Stimulated activated CD8-positive, alpha-beta memory T cell treated with anti-CD3 and anti-CD28 coated beads, Interleukin-12 subunit alpha, Interleukin-12 subunit beta, amount 100 ng/mL, for 1 hour (primary cell): ENCODE measurements around the gene PLEK.
"Not testable (repeated sequence)": the region's sequence is repeated elsewhere in the genome, so short reads cannot be mapped to it uniquely, and the experiment has no call there.

Source experiments
- DNase-seq: peaks from one replicate; pipeline ENCODE4 v3.0.0-alpha.2; 2020; ENCODE audit warnings: low read depth

The PLEK gene

DNA sequence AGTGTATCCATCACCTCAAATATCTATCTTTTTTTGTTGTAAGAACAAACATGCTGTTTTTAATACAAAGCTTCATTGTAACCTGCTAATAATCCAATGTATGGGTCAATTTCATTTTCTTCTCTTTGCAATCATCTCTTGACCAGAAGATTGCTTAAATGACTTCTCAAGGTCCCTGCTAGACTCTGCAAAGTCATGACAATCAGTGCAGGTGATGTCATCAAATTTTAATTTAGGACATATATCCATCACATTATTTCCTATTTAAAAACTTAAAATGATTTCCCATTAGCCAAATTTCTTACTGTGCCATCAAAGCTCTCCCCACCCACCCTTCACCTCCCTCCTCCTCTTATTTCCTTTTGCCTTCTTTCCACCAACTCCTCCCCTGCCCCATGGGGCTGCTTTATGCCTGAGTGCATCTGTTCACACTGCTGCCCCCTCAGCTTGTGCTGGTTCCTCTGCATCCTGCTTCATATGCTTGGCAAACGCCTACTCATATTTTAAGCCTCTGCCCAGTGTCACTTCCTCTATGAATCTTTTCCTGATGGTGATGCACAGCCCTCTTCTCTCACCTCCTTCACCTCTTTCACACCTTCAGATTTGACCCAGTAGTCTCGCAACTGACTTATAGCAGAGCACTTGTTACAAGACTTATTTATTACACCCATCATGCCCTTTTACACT lies 20.3 kb downstream of the PLEK start:
- no peak for DNase-seq

- no peak for DNase-seq
These were observed 20.8 kb downstream of the PLEK start for GRCh38 chr2:68385907-68386287.

DNA sequence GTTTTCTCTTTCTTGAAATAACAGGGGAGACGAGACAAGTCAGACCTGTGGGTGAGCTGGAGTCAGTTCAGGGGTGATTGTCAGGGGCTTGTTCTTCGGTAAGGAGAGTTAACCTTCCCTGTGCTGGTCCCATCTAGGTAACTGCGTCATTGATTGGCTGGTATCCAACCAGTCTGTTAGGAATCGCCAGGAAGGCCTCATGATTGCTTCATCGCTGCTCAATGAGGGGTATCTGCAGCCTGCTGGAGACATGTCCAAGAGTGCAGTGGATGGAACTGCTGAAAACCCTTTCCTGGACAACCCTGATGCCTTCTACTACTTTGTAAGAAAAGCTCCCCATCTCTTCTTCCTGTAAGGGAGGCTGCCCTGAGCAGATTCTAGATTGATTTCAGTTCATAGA lies 21.3 kb downstream of the PLEK start:
- no peak for DNase-seq

- DNase-seq = no peak
These were observed 22.6 kb downstream of the PLEK start for GRCh38 chr2:68387408-68388350.

DNA sequence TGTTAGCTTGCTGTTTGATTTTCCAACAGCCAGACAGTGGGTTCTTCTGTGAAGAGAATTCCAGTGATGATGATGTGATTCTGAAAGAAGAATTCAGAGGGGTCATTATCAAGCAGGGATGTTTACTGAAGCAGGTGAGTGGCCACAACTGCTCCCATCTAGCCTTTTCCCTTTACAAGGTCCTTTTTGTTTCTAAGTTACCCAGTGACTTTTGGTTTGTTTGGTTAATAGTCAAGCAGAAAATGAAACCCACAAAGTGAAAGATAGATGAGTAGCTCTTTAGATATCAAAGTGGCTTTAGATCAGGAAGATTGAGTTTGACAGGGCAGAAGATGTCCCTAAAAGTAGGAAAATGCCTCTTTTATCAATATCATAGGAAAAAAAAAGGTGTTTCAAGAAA lies 23.3 kb downstream of the PLEK start:
- no peak for DNase-seq

DNA sequence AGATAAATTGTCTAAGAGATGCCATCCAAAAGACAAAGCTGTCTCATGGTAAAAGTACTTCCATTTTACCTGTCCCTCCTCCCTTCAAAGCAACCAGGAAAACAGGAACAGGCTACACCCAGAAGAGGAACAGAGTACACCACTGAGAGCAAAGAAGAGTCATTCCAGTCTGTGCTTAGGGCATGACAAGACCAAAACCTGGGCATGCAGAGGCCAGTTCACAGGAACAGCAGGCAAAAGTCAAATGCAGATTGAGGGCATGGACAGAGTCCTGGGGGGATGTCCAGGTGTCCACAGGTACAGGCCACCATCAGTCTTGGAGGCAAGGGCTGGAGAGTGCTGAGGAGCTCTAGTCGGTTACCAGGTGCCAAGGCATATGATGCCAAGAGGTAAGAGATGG lies 23.7 kb downstream of the PLEK start:
- DNase-seq = no peak

GRCh38 chr2:68390114-68390513 lies 25.0 kb downstream of the PLEK start:
- no peak for DNase-seq

DNA sequence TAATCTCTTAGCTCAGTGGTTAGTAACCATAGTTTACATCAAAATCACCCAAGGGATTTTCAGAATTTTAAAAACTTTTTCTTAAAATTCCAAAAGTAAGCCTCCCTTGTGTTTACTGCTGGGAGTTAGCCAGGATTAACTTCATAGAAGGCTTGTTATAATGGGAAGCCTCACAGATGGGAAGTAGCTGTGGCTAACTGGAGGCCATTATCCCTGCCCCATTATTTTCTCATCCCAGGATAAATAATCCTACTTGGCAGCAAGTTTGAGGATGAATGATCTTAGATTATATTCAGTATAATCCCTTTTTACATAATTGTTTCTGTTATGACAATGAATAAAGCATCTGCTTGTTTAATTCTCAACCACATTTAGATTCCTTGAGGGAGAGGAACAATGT lies 25.5 kb downstream of the PLEK start:
- DNase-seq = no peak

DNA sequence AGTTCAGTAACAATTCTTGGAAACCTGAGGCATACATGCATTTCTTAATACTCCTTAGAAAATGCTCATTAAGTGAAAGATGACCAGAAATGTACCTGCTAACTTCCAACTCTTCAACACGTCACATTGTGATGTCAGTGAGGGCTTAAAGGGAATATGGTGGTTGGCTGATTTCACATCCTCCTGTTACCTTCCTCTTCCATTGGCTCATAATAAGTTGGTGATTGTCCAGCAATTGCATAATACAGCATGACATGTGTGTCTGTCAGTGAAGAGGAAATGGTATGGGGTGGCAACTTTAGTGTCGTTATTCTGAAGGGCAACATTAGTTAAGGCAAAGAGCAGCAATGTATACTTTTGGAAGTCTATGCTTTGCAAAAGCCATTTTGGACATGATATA lies 26.0 kb downstream of the PLEK start:
- DNase-seq = no peak

- DNase-seq = no peak
These were observed 26.8 kb downstream of the PLEK start for GRCh38 chr2:68391869-68392268.

GRCh38 chr2:68396093-68396492 lies 31.0 kb downstream of the PLEK start:
- no peak for DNase-seq

DNA sequence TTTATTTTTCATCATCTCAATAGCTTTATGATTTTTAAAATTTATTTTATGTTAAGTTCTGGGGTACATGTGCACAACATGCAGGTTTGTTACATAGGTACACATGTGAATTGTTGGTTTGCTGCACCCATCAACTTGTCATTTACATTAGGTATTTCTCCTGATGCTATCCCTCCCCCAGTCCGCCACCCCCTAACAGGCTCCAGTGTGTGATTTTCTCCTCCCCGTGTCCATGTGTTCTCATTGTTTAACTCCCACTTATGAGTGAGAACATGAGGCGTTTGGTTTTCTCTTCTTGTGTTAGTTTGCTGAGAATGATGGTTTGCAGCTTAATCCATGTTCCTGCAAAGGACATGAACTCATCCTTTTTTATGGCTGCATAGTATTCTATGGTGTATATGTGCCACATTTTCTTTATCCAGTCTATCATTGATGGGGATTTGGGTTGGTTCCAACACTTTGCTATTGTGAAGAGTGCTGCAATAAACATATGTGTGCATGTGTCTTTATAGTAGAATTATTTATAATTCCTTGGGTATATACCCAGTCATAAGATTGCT lies 32.7 kb downstream of the PLEK start:
- not testable (repeated sequence) for DNase-seq

- no peak for DNase-seq
These were observed 38.1 kb downstream of the PLEK start for GRCh38 chr2:68403199-68403644.

DNA sequence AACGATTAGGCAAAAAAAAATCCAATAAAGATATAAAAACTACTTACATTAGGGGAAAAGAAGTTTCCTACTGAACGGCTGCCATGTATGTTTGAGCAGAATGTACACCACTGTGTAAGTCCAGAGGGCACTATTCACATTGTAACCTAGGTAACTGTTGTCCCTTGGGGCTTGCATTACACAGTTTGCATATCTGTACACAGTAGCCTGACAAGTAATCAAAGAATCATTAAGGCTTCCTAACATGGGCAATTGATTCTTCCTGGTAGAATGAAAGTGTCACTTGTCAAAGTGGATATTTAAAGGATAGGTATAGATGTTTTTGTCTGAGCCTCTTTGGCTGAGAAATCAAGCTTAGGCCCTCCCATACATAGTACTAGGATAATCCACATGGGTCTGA lies 39.1 kb downstream of the PLEK start:
- no peak for DNase-seq

- no peak for DNase-seq
These were observed 40.1 kb downstream of the PLEK start for GRCh38 chr2:68404893-68405799.

DNA sequence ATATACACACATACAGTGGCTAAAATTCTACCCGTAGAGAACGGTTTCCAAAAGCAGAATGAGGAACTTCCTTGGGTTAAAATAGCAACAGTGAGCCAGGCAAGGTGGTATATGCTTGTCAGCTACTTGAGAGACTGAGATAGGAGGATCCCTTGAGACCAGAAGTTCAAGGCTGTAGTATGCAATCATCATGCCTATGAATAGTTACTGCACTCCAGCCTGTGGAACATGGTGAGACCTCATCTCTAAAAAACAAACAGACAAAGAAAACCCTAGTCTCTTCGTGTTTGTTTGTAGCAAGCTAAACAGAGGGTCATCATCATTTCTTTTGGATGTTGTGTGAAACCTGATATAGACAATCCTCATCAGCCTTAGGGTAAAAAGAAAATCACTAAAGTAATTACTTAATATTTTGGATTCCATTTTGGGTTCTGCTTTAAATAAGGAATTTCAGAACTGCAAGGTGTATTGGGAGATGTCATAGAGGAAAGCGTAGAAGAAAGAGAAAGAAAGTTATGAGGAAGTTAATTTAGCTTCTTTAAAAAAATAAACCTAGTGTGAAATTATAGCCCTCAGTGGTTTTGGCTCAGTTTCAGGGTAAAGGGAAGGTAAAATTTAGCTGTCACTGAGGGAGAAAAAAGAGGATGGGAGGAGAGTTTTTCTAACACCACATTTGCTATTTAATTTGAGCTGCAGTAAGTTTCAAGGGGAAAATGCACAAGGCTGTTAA lies 46.5 kb downstream of the PLEK start:
- DNase-seq = no peak

- DNase-seq = no peak
These were observed 47.2 kb downstream of the PLEK start for GRCh38 chr2:68412127-68412819.

DNA sequence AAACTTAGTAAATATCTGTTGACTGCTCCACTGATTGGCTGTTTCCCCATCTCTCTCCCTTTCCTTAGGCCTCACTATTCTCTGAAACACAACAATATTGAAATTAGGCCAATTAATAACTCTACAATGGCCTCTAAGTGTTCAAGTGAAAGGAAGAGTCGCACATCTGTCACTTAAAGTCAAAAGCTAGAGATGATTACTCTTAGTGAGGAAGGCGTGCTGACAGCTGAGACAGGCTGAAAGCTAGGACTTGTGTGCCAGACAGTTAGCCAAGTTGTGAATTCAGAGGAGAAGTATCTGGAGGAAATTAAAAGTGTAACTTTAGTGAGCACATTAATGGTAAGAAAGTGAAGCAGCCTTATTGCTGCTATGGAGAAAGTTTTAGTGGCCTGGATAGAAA lies 48.4 kb downstream of the PLEK start:
- no peak for DNase-seq

DNA sequence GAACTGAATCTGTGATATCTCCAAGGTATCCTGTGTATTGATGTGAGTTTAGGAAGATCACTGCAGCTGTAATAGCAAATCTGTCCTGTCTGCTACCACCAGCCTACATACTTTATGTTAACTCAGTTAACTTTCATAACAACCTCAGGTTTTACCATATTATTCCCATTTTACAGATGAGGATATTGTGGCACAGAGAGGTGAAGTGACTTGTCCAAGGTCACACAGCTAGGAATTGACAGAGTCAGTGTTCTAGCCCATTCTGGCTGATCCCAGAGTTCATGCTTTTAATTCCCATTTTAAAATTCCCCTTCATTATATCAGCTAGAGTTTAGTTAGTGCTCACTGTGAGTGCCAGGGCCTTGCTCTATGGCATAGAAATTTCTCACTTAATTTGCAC lies 49.4 kb downstream of the PLEK start:
- DNase-seq = no peak

- no peak for DNase-seq
These were observed 49.8 kb downstream of the PLEK start for GRCh38 chr2:68414876-68415275.

GRCh38 chr2:68415521-68415920 lies 50.4 kb downstream of the PLEK start:
- no peak for DNase-seq
